Activated CD8-positive, alpha-beta T cell treated with anti-CD3 and anti-CD28 coated beads for 36 hours (primary cell): Measurements from ENCODE around the gene NUP93. TPM values are rescaled to one million over a fixed set of nuclear protein-coding genes. Genes with fewer than 3 reads are reported as not detected.
A peak's percentile ranks its signal among the peaks of the same experiment; 100 is the strongest.

Source experiments
- ATAC-seq: fragments of 200-7000 bp; cut with Tn5 transposase; one replicate; pipeline ENCODE4 v1.10.0; 2021; ENCODE audit warnings: mild to moderate bottlenecking, moderate library complexity
- CTCF ChIA-PET: fragments of 350-600 bp; sonication (Branson Sonifier 250); formaldehyde crosslinking; loops from one replicate; lab custom pipeline; 2021; ENCODE audit warnings: antibody characterized with exemption; lab: Charles Lee
- POLR2A ChIA-PET: fragments of 350-600 bp; sonication (Branson Sonifier 250); formaldehyde crosslinking; loops from one replicate; lab custom pipeline; 2021; ENCODE audit warnings: antibody characterized with exemption; lab: Charles Lee
- DNase-seq: peaks from one replicate; pipeline ENCODE4 v3.0.0-alpha.2; 2020
- H3K27ac Mint-ChIP-seq: one replicate; pipeline ENCODE4 v1.8.0; 2021; ENCODE audit warnings: mild to moderate bottlenecking, mixed read lengths
- H3K27me3 Mint-ChIP-seq: one replicate; pipeline ENCODE4 v1.8.0; 2021; ENCODE audit warnings: mixed read lengths
- H3K36me3 Mint-ChIP-seq: one replicate; pipeline ENCODE4 v1.8.0; 2021; ENCODE audit warnings: low read depth, mixed read lengths
- H3K4me1 Mint-ChIP-seq: one replicate; pipeline ENCODE4 v1.8.0; 2021; ENCODE audit warnings: low read depth, mixed read lengths
- H3K4me3 Mint-ChIP-seq: one replicate; pipeline ENCODE4 v1.8.0; 2021; ENCODE audit warnings: mild to moderate bottlenecking, moderate library complexity, mixed read lengths
- H3K9me3 Mint-ChIP-seq: one replicate; pipeline ENCODE4 v1.8.0; 2021; ENCODE audit warnings: mixed read lengths
- CTCF ChIP-seq: fragments of 200-600 bp; IDR thresholded peaks from one replicate; pipeline ENCODE4 v1.8.0; 2022; ENCODE audit warnings: antibody characterized with exemption, mild to moderate bottlenecking
- intact Hi-C: fragments of 100-400 bp; cut with micrococcal nuclease; formaldehyde crosslinking; loops from one replicate; pipeline ENCODE4 v1.10.0; 2022
- total RNA-seq, 2 experiments: library from RNA; stranded (reverse); gene quantifications; one replicate each; pipeline ENCODE4 v1.2.3, GENCODE V29; 2021

NUP93 gene
- total RNA-seq, 2 experiments from 2014 or later = 171 to 191 TPM

DNA sequence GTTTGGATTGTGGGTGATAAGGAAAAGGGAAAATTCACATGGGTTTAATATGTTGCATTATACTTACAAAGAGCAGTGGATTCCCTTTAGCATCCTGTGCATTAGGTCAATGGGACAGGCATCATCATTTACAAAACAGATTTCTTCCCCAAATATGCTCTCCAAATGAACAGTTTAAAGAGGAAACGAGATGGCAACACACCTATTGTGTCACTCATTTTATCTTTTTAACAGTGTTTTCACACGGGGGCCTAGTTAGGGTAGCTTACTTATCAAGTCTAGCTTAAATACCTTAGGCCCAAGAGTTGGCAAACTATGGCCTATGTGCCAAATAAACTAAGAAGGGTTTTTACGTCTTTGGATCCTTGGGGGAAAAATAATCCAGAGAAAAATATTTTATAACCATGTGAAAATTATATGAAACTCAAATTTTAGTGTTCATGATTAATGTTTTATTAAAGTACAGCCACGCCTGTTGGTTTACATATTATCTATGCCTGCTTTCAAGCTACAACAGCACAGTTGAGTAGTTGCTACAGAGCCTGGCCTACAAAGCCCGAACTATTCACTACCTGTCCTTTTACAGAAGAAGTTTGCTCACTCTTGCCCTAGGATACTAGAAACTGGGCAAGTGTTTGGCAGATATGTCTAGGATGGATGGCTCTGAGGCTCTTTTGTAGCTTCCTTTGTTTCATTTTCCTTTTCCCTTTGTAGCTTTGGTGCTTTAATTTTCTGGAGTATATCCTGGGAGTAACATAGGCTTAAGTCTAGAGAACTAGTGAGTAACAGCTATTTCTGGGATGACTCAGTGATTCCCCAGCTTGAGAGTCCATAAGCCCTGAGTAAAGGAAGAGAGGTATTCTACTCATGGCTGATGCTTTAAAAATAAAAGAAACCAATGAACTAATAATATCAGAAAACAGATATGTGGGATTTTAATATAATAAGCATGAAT, 12.4 kb downstream of the NUP93 start:
- peaks cover 6% of the 10 kb centered on the region for H3K36me3 Mint-ChIP-seq
- H3K27ac Mint-ChIP-seq = no peak overlapping the region
- peaks cover 43% of the 10 kb centered on the region for H3K4me1 Mint-ChIP-seq
- ChIA-PET POLR2A (interaction anchor here (0.7 to 1.3 kb wide), 2 partner anchors 10 kb away, joined by 3 read pairs; no protein-coding TSS in a partner anchor), CTCF (interaction anchor here (1.4 kb wide), 1 partner anchor 10 kb away, joined by 3 read pairs; no protein-coding TSS in a partner anchor)
- no peak for ATAC-seq
- intact Hi-C loops = no loop called here
- H3K9me3 Mint-ChIP-seq = no peaks in the 10 kb centered on the region
- H3K4me3 Mint-ChIP-seq = no peak overlapping the region
- no peak for DNase-seq
- no peak for TF ChIP-seq CTCF
- H3K27me3 Mint-ChIP-seq = no peaks in the 10 kb centered on the region

GRCh38 chr16:56743840-56744239, 13.9 kb downstream of the NUP93 start:
- no peak overlapping the region for H3K4me3 Mint-ChIP-seq
- no peak for TF ChIP-seq CTCF
- DNase-seq (no peak), ATAC-seq (no peak)
- H3K9me3 Mint-ChIP-seq = no peaks in the 10 kb centered on the region
- intact Hi-C loops = no loop called here
- ChIA-PET POLR2A (interaction anchor here (1.3 to 1.5 kb wide), 2 partner anchors 11 to 14 kb away, joined by 3 read pairs; no protein-coding TSS in a partner anchor), CTCF (interaction anchor here (0.9 to 1.4 kb wide), 2 partner anchors 10 to 12 kb away, joined by 3 read pairs; no protein-coding TSS in a partner anchor)
- peaks cover 7% of the 10 kb centered on the region for H3K36me3 Mint-ChIP-seq
- no peak overlapping the region for H3K27ac Mint-ChIP-seq
- no peaks in the 10 kb centered on the region for H3K27me3 Mint-ChIP-seq
- peaks cover 36% of the 10 kb centered on the region for H3K4me1 Mint-ChIP-seq

- H3K9me3 Mint-ChIP-seq = no peaks in the 10 kb centered on the region
- intact Hi-C loops = no loop called here
- peak; percentile 13 for ATAC-seq
- peaks cover 48% of the 10 kb centered on the region for H3K4me1 Mint-ChIP-seq
- no peak for DNase-seq
- ChIA-PET POLR2A (interaction anchor here (0.5 to 1.5 kb wide), 2 partner anchors 13 to 48 kb away, joined by 3 read pairs; no protein-coding TSS in a partner anchor), CTCF (interaction anchor here (1.0 kb wide), 1 partner anchor 107 kb away, joined by 3 read pairs; no protein-coding TSS in a partner anchor)
- H3K27ac Mint-ChIP-seq = no peak overlapping the region
- no peak for TF ChIP-seq CTCF
- peaks cover 14% of the 10 kb centered on the region for H3K36me3 Mint-ChIP-seq
- H3K27me3 Mint-ChIP-seq = no peaks in the 10 kb centered on the region
- H3K4me3 Mint-ChIP-seq = no peak overlapping the region
Observed at GRCh38 chr16:56744996-56745640, 15.2 kb downstream of the NUP93 start.

DNA sequence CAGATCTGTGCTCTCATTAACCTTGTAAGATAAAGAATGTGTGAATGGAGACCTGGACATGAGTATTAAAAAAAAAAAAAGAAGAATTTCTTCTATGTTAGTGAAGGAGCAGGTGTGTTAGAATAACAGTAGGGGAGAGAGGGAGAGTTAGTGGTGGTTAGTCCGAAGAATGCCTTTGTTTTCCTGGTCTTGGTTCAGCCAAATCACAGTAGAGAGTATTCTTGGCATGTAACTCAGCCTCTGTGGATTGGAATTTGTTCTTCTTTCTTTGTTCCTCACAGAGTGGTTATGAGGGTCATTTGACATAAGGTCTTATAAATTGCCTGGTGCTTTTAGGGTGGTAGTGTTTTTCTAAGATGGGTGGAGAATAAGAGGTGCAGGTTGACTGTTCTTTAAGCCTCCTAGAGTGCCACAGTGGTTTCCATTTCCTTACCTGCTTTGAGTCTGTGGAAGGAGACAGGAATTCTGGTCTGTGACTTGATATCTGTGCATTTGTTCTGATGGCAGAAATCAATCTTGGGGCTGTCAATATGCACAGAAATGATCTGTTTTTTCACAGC, 17.6 kb downstream of the NUP93 start:
- TF ChIP-seq CTCF = no peak
- H3K27ac Mint-ChIP-seq = no peak overlapping the region
- H3K4me3 Mint-ChIP-seq = no peak overlapping the region
- H3K4me1 Mint-ChIP-seq = peaks cover 42% of the 10 kb centered on the region
- no peaks in the 10 kb centered on the region for H3K9me3 Mint-ChIP-seq
- peaks cover 20% of the 10 kb centered on the region for H3K36me3 Mint-ChIP-seq
- ATAC-seq (no peak), DNase-seq (no peak)
- intact Hi-C loops = no loop called here
- no peaks in the 10 kb centered on the region for H3K27me3 Mint-ChIP-seq
- CTCF ChIA-PET = no interaction called here
- POLR2A ChIA-PET = no interaction called here
